H9 (cell line): ENCODE results near the gene PON2. TPM values are rescaled to one million over a fixed set of nuclear protein-coding genes. Genes with fewer than 3 reads are reported as not detected.

Experiments
- DNase-seq: peaks from one replicate; pipeline ENCODE4 v3.0.0-alpha.2; 2017
- H2AFZ ChIP-seq: one replicate; pipeline ENCODE4 v1.6.1; 2013; ENCODE audit warnings: mild to moderate bottlenecking, low read length, control low read depth, moderate library complexity
- H2AK5ac ChIP-seq: 2 replicates; pipeline ENCODE4 v1.6.1; 2013; ENCODE audit warnings: low read length, control low read depth, mixed read lengths; ENCODE audit not compliant: insufficient read length
- H2BK120ac ChIP-seq: one replicate; pipeline ENCODE4 v1.6.1; 2013; ENCODE audit warnings: low read depth, mild to moderate bottlenecking, low read length, control low read depth, inconsistent platforms; ENCODE audit not compliant: poor library complexity, severe bottlenecking
- H2BK12ac ChIP-seq: 2 replicates; pipeline ENCODE4 v1.6.1; 2013; ENCODE audit warnings: low read length, control low read depth, mixed read lengths, low read depth; ENCODE audit not compliant: insufficient read length
- H2BK15ac ChIP-seq: 2 replicates; pipeline ENCODE4 v1.6.1; 2013; ENCODE audit warnings: low read depth, low read length, control low read depth
- H2BK20ac ChIP-seq: one replicate; pipeline ENCODE4 v1.6.1; 2013; ENCODE audit warnings: low read depth, mild to moderate bottlenecking, low read length, control low read depth, inconsistent platforms; ENCODE audit not compliant: poor library complexity, severe bottlenecking
- H2BK5ac ChIP-seq: 2 replicates; pipeline ENCODE4 v1.6.1; 2013; ENCODE audit warnings: low read length, control low read depth, mixed read lengths; ENCODE audit not compliant: insufficient read length
- H3K14ac ChIP-seq: 2 replicates; pipeline ENCODE4 v1.6.1; 2013; ENCODE audit warnings: low read length, control low read depth; ENCODE audit not compliant: insufficient read depth
- H3K18ac ChIP-seq: 2 replicates; pipeline ENCODE4 v1.6.1; 2013; ENCODE audit warnings: low read depth, mild to moderate bottlenecking, mixed read lengths, low read length, control low read depth; ENCODE audit not compliant: insufficient read length
- H3K23ac ChIP-seq: 2 replicates; pipeline ENCODE4 v1.6.1; 2013; ENCODE audit warnings: low read length, control low read depth, mixed read lengths, low read depth; ENCODE audit not compliant: insufficient read length
- H3K23me2 ChIP-seq: 2 replicates; pipeline ENCODE4 v1.6.1; 2013; ENCODE audit warnings: low read depth, mild to moderate bottlenecking, mixed read lengths, low read length, control low read depth; ENCODE audit not compliant: insufficient read length, poor library complexity, severe bottlenecking
- H3K27ac ChIP-seq: 2 replicates; pipeline ENCODE4 v1.5.1; 2013; ENCODE audit warnings: low read length, control low read depth, mixed read lengths, low read depth; ENCODE audit not compliant: insufficient read length
- H3K27me3 ChIP-seq: 2 replicates; pipeline ENCODE4 v1.6.1; 2013; ENCODE audit warnings: low read length, control low read depth, inconsistent platforms; ENCODE audit not compliant: insufficient read depth
- H3K4ac ChIP-seq: 2 replicates; pipeline ENCODE4 v1.6.1; 2013; ENCODE audit warnings: low read depth, mild to moderate bottlenecking, control low read depth, inconsistent platforms, low read length, moderate library complexity
- H3K4me1 ChIP-seq: 2 replicates; pipeline ENCODE4 v1.6.1; 2013; ENCODE audit warnings: low read length, control low read depth, inconsistent platforms; ENCODE audit not compliant: insufficient read depth
- H3K4me2 ChIP-seq: 2 replicates; pipeline ENCODE4 v1.6.1; 2013; ENCODE audit warnings: low read length, control low read depth, mixed read lengths; ENCODE audit not compliant: insufficient read length, insufficient read depth
- H3K56ac ChIP-seq: 2 replicates; pipeline ENCODE4 v1.6.1; 2013; ENCODE audit warnings: low read depth, mild to moderate bottlenecking, mixed read lengths, low read length, control low read depth; ENCODE audit not compliant: insufficient read length
- H3K79me1 ChIP-seq: 2 replicates; pipeline ENCODE4 v1.6.1; 2013; ENCODE audit warnings: low read depth, mild to moderate bottlenecking, moderate library complexity, low read length, control low read depth, inconsistent platforms; ENCODE audit not compliant: insufficient read depth, poor library complexity, severe bottlenecking
- H3K79me2 ChIP-seq: 2 replicates; pipeline ENCODE4 v1.6.1; 2013; ENCODE audit warnings: low read length, control low read depth, inconsistent platforms; ENCODE audit not compliant: insufficient read depth
- H3K9ac ChIP-seq: 2 replicates; pipeline ENCODE4 v1.6.1; 2013; ENCODE audit warnings: low read length, control low read depth, mixed read lengths; ENCODE audit not compliant: insufficient read length; ENCODE audit errors: extremely low read depth
- H3K9me3 ChIP-seq: one replicate; pipeline ENCODE4 v1.6.1; 2013; ENCODE audit warnings: low read depth, low read length, inconsistent platforms; ENCODE audit not compliant: control insufficient read depth
- H3T11ph ChIP-seq: one replicate; pipeline ENCODE4 v1.6.1; 2013; ENCODE audit warnings: mild to moderate bottlenecking, low read length, control low read depth, inconsistent platforms
- H4K20me1 ChIP-seq: one replicate; pipeline ENCODE4 v1.6.1; 2013; ENCODE audit not compliant: control insufficient read depth, insufficient read length, insufficient read depth
- H4K5ac ChIP-seq: 2 replicates; pipeline ENCODE4 v1.6.1; 2013; ENCODE audit warnings: low read depth, mild to moderate bottlenecking, mixed read lengths, low read length, control low read depth; ENCODE audit not compliant: insufficient read length
- H4K8ac ChIP-seq: replicated peaks from 2 replicates; pipeline ENCODE4 v1.6.1; 2013; ENCODE audit warnings: low read length, control low read depth, mixed read lengths, low read depth; ENCODE audit not compliant: insufficient read length
- H4K91ac ChIP-seq: 2 replicates; pipeline ENCODE4 v1.6.1; 2013; ENCODE audit warnings: low read depth, mild to moderate bottlenecking, moderate library complexity, mixed read lengths, low read length, control low read depth; ENCODE audit not compliant: insufficient read length
- H3K27ac Mint-ChIP-seq, 3 experiments: 2 replicates in 2 of 3; 3 replicates in 1 of 3; pipeline ENCODE4 v1.8.0; 2020 to 2021; ENCODE audit warnings: mixed read lengths in 3 of 3, mild to moderate bottlenecking in 1 of 3, moderate library complexity in 1 of 3
- H3K27me3 Mint-ChIP-seq: 2 replicates; pipeline ENCODE4 v1.8.0; 2021; ENCODE audit warnings: low read depth, mild to moderate bottlenecking, moderate library complexity, mixed read lengths
- H3K36me3 Mint-ChIP-seq, 3 experiments: 2 replicates in 2 of 3; 3 replicates in 1 of 3; pipeline ENCODE4 v1.8.0; 2020 to 2021; ENCODE audit warnings: low read depth in 3 of 3, mixed read lengths in 3 of 3; ENCODE audit not compliant: insufficient read depth in 1 of 3
- H3K4me1 Mint-ChIP-seq, 2 experiments: 2 replicates each; pipeline ENCODE4 v1.8.0; 2020; ENCODE audit warnings: mixed read lengths in 2 of 2
- H3K4me3 Mint-ChIP-seq, 2 experiments: 2 replicates in 1 of 2; 3 replicates in 1 of 2; pipeline ENCODE4 v1.8.0; 2020 to 2021; ENCODE audit warnings: mild to moderate bottlenecking in 2 of 2, mixed read lengths in 2 of 2, moderate library complexity in 1 of 2
- H3K9me3 Mint-ChIP-seq, 2 experiments: 2 replicates in 1 of 2; 3 replicates in 1 of 2; pipeline ENCODE4 v1.8.0; 2020; ENCODE audit warnings: mild to moderate bottlenecking in 2 of 2, mixed read lengths in 2 of 2, moderate library complexity in 1 of 2
- WGBS: extraction: QIAGEN DNeasy Blood & Tissue Kit; methylation state at CpG from one replicate; pipeline ENCODE4 v1.1.7; 2013; ENCODE audit warnings: missing lambda C conversion rate, low lambda C conversion rate, mixed read lengths; ENCODE audit not compliant: insufficient read length; ENCODE audit errors: extremely low coverage; 5-methylcytosine and 5-hydroxymethylcytosine counted together
- total RNA-seq: library from RNA; stranded (reverse); gene quantifications from 2 replicates; pipeline ENCODE4 v1.2.1, GENCODE V29; 2021
- TF ChIP-seq, protein P1 (sequence below): fragments of 200-600 bp; sonication (generic); conservative IDR thresholded peaks from 3 replicates; pipeline ENCODE4 v1.8.0; 2021; ENCODE audit warnings: antibody characterized with exemption, mild to moderate bottlenecking

PON2 gene
- total RNA-seq, 1 experiment from 2014 or later = 26.7 TPM

DNA sequence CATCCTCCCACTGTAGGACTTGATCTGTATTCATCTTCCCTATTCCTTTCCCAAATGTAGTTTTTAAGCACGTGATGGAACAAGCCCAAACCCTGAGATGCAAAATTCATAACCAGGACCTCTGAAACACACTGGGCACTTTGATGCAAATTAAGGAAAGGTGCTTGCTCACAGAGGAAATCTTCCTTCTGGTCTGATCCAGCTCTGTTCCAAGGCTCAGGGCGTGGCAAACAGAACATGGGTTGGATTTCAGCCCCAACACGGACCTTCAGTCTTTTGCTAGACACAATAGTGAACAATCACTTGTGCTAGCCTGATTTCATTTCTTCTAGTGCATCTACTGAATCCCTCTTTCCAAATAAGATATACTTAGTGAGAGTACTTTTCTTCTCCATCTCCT, 66.6 kb downstream of the PON2 start:
- Mint-ChIP-seq H3K4me3 (no peak overlapping the region), H3K36me3 (no peaks in the 10 kb centered on the region), H3K9me3 (no peaks in the 10 kb centered on the region), H3K27me3 (no peaks in the 10 kb centered on the region), H3K27ac (no peak overlapping the region), H3K4me1 (no peaks in the 10 kb centered on the region)
- Histone ChIP-seq H3T11ph (no peak overlapping the region), H3K79me2 (no peaks in the 10 kb centered on the region), H3K9ac (no peak overlapping the region), H3K4ac (no peak overlapping the region), H3K9me3 (no peaks in the 10 kb centered on the region), H3K79me1 (no peaks in the 10 kb centered on the region), H3K23me2 (no peaks in the 10 kb centered on the region), H2BK12ac (no peak overlapping the region), H3K14ac (no peak overlapping the region), H2BK15ac (no peak overlapping the region), H2BK120ac (no peak overlapping the region), H3K27ac (no peak overlapping the region), H4K20me1 (no peaks in the 10 kb centered on the region), H3K27me3 (no peaks in the 10 kb centered on the region), H3K18ac (no peak overlapping the region), H2AFZ (no peak overlapping the region), H3K4me2 (no peak overlapping the region), H4K5ac (no peak overlapping the region), H3K23ac (no peak overlapping the region), H4K8ac (no peak overlapping the region), H2BK20ac (no peak overlapping the region), H3K56ac (no peak overlapping the region), H2BK5ac (no peak overlapping the region), H4K91ac (no peak overlapping the region), H3K4me1 (no peaks in the 10 kb centered on the region), H2AK5ac (no peak overlapping the region)
- WGBS = no CpG with 5 or more reads among the region's 3 CpGs
- TF ChIP-seq, protein P1, sequence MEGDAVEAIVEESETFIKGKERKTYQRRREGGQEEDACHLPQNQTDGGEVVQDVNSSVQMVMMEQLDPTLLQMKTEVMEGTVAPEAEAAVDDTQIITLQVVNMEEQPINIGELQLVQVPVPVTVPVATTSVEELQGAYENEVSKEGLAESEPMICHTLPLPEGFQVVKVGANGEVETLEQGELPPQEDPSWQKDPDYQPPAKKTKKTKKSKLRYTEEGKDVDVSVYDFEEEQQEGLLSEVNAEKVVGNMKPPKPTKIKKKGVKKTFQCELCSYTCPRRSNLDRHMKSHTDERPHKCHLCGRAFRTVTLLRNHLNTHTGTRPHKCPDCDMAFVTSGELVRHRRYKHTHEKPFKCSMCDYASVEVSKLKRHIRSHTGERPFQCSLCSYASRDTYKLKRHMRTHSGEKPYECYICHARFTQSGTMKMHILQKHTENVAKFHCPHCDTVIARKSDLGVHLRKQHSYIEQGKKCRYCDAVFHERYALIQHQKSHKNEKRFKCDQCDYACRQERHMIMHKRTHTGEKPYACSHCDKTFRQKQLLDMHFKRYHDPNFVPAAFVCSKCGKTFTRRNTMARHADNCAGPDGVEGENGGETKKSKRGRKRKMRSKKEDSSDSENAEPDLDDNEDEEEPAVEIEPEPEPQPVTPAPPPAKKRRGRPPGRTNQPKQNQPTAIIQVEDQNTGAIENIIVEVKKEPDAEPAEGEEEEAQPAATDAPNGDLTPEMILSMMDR = no peak
- no peak for DNase-seq
